GM23338 (cell line): ENCODE measurements around the gene APOL2. TPM values are rescaled to one million over a fixed set of nuclear protein-coding genes. Genes with fewer than 3 reads are reported as not detected.
"Not testable (repeated sequence)": the region's sequence is repeated elsewhere in the genome, so short reads cannot be mapped to it uniquely, and the experiment has no call there.

Experiments used
- ATAC-seq: fragments of 200-7000 bp; cut with Tn5 transposase; 3 replicates; pipeline ENCODE4 v1.9.1; 2020
- DNase-seq: peaks from one replicate; pipeline ENCODE4 v3.0.0-alpha.2; 2015; ENCODE audit warnings: low spot score
- H2AFZ ChIP-seq: fragments of 200-600 bp; sonication (generic); 2 replicates; pipeline ENCODE4 v1.8.0; 2016; ENCODE audit warnings: antibody characterized with exemption, mild to moderate bottlenecking, moderate library complexity
- H3F3A ChIP-seq: fragments of 200-600 bp; sonication (generic); replicated peaks from 2 replicates; pipeline ENCODE4 v1.8.0; 2017; ENCODE audit warnings: antibody characterized with exemption, mixed run types, low read depth
- H3K27ac ChIP-seq: fragments of 200-600 bp; sonication (generic); 2 replicates; pipeline ENCODE4 v1.6.1; 2016; ENCODE audit warnings: low read depth
- H3K27me3 ChIP-seq: fragments of 200-600 bp; sonication (generic); 2 replicates; pipeline ENCODE4 v1.8.0; 2016; ENCODE audit warnings: mild to moderate bottlenecking, mixed run types, moderate library complexity; ENCODE audit not compliant: insufficient read depth
- H3K36me3 ChIP-seq: fragments of 200-600 bp; sonication (generic); 2 replicates; pipeline ENCODE4 v1.8.0; 2016; ENCODE audit warnings: mild to moderate bottlenecking; ENCODE audit not compliant: insufficient read depth
- H3K4me1 ChIP-seq: fragments of 200-600 bp; sonication (generic); 2 replicates; pipeline ENCODE4 v1.8.0; 2016; ENCODE audit warnings: mild to moderate bottlenecking, moderate library complexity; ENCODE audit not compliant: insufficient read depth
- H3K4me2 ChIP-seq: fragments of 200-600 bp; sonication (generic); 2 replicates; pipeline ENCODE4 v1.7.1; 2017; ENCODE audit warnings: mixed run types
- H3K4me3 ChIP-seq: fragments of 200-600 bp; sonication (generic); 2 replicates; pipeline ENCODE4 v1.6.1; 2016; ENCODE audit warnings: mixed run types
- H3K79me2 ChIP-seq: fragments of 200-600 bp; sonication (generic); replicated peaks from 2 replicates; pipeline ENCODE4 v1.8.0; 2017; ENCODE audit warnings: mild to moderate bottlenecking; ENCODE audit not compliant: insufficient read depth
- H3K9me2 ChIP-seq: fragments of 200-600 bp; sonication (generic); 2 replicates; pipeline ENCODE4 v1.8.0; 2017; ENCODE audit not compliant: insufficient read depth
- H4K20me1 ChIP-seq: fragments of 200-600 bp; sonication (generic); replicated peaks from 2 replicates; pipeline ENCODE4 v1.8.0; 2017; ENCODE audit warnings: mild to moderate bottlenecking; ENCODE audit not compliant: insufficient read depth
- H3K27ac Mint-ChIP-seq: 2 replicates; pipeline ENCODE4 v1.8.0; 2020; ENCODE audit warnings: inconsistent platforms, mild to moderate bottlenecking, moderate library complexity, mixed read lengths
- H3K27me3 Mint-ChIP-seq: 3 replicates; pipeline ENCODE4 v1.8.0; 2022; ENCODE audit warnings: low read depth, mild to moderate bottlenecking, moderate library complexity, mixed read lengths, inconsistent platforms; ENCODE audit not compliant: insufficient read depth, poor library complexity
- H3K36me3 Mint-ChIP-seq: 3 replicates; pipeline ENCODE4 v1.8.0; 2021; ENCODE audit warnings: low read depth, mild to moderate bottlenecking, inconsistent platforms, moderate library complexity, mixed read lengths
- H3K4me1 Mint-ChIP-seq: 3 replicates; pipeline ENCODE4 v1.8.0; 2020; ENCODE audit warnings: mild to moderate bottlenecking, inconsistent platforms, mixed read lengths
- H3K4me3 Mint-ChIP-seq: 3 replicates; pipeline ENCODE4 v1.8.0; 2021; ENCODE audit warnings: moderate library complexity, mild to moderate bottlenecking, inconsistent platforms, mixed read lengths
- H3K9me3 Mint-ChIP-seq: 3 replicates; pipeline ENCODE4 v1.8.0; 2020; ENCODE audit warnings: moderate library complexity, mild to moderate bottlenecking, inconsistent platforms, mixed read lengths
- EZH2 ChIP-seq: fragments of 200-600 bp; sonication (generic); IDR thresholded peaks from one replicate; pipeline ENCODE4 v1.8.0; 2017; ENCODE audit warnings: antibody characterized with exemption, mild to moderate bottlenecking, low read depth; ENCODE audit not compliant: unreplicated experiment
- NANOG ChIP-seq: IDR thresholded peaks from 2 replicates; pipeline ENCODE4 v1.6.1; 2016; ENCODE audit warnings: antibody characterized with exemption, borderline replicate concordance
- POLR2AphosphoS5 ChIP-seq: IDR thresholded peaks from 2 replicates; pipeline ENCODE4 v1.6.1; 2016; ENCODE audit warnings: antibody characterized with exemption, low read depth
- ZNF331 ChIP-seq: fragments of 250-450 bp; sonication (Bioruptor Pico); IDR thresholded peaks from 2 replicates; pipeline ENCODE4 v1.5.0; 2020; ENCODE audit warnings: low read depth, mild to moderate bottlenecking, moderate library complexity
- polyA plus RNA-seq: library from polyadenylated mRNA; unstranded; fragments of >200 nt; fragmentation: Nextera tagmentation; extraction: Ambion mirVana; gene quantifications from 2 replicates; pipeline ENCODE4 v1.2.1, GENCODE V29; 2016
- total RNA-seq: library from RNA; depleted of rRNA; stranded (reverse); fragments of >200 nt; shearing (Covaris generic); gene quantifications from 2 replicates; pipeline ENCODE4 v1.2.3, GENCODE V29; 2014

Gene APOL2
- total and polyA plus RNA-seq, 2 experiments from 2014 or later, result 5.5 to 10.4 TPM

DNA sequence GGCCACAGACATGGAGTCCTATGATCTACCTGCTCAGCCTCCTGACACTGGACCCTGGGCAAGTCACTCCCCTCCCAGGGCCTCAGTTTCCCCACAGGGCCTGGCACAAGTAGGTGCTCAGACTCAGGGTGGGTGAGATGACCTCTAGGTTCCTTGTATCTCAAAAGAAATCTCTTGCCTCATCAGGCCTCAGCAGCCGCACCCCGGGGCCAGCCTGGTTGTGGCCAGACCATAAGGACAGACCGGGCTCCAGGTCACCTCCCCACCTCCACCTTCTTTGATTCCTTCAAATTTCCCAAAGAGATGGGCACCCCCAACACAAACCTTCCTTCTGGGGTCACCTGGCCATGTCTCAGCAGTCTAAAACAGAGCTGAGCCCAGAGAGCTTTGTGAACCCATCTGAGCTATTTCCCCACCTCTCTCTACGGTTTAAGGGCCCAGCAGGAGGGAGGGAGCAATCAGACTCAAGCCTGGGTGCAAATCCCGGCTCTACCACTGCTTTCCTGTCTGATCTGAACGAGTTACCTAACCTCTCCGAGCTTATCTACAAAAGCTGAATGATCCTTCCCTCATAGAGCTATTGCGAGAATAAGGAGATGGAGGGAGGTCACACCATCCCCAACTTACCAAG lies 35.2 kb downstream of the APOL2 start:
- Histone ChIP-seq H3K9me2 (no peaks in the 10 kb centered on the region), H3K4me1 (no peaks in the 10 kb centered on the region), H3K4me2 (no peak overlapping the region), H3K27ac (no peak overlapping the region), H3K36me3 (no peaks in the 10 kb centered on the region), H3K4me3 (no peak overlapping the region), H3K79me2 (no peaks in the 10 kb centered on the region), H3F3A (no peaks in the 10 kb centered on the region), H4K20me1 (no peaks in the 10 kb centered on the region), H2AFZ (no peak overlapping the region), H3K27me3 (no peaks in the 10 kb centered on the region)
- H3K27ac Mint-ChIP-seq, result no peak overlapping the region
- peaks cover 12% of the 10 kb centered on the region for H3K27me3 Mint-ChIP-seq
- H3K4me3 Mint-ChIP-seq, result no peak overlapping the region
- TF ChIP-seq ZNF331 (CRISPR knock-in tag), result no peak
- H3K4me1 Mint-ChIP-seq, result peaks cover 14% of the 10 kb centered on the region
- DNase-seq (no peak), ATAC-seq (no peak)
- no peaks in the 10 kb centered on the region for H3K36me3 Mint-ChIP-seq
- H3K9me3 Mint-ChIP-seq, result peaks cover 5% of the 10 kb centered on the region

DNA sequence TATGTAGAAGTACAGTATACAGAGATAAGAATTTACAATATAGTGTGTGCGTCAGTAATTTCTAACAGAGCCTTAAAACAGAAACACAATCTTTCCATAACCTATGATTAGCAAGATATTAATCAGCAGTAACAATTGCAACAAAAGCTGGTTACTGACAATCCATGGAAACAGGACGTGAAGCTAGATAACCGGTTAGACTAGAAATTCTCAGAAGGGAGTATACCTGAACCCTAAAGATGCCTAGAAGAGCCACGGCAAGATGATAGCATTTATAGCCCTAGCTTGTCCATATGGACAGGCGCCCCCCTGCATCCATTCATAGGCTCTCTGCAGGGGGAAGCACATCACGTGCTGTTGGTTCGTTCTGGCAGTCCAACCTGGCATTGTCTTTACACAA lies 35.9 kb downstream of the APOL2 start:
- H3K4me3 Mint-ChIP-seq, H3K79me2 ChIP-seq, ATAC-seq, H2AFZ ChIP-seq, H3K27ac Mint-ChIP-seq, H3K36me3 ChIP-seq, H3K9me2 ChIP-seq, H3K4me3 ChIP-seq, H3K27me3 ChIP-seq, H3K4me2 ChIP-seq, DNase-seq, H3K9me3 Mint-ChIP-seq, H3K27ac ChIP-seq, H3K4me1 ChIP-seq, H3F3A ChIP-seq, H4K20me1 ChIP-seq, H3K36me3 Mint-ChIP-seq: not testable (repeated sequence)
- Mint-ChIP-seq H3K4me1 (peaks cover 14% of the 10 kb centered on the region), H3K27me3 (peaks cover 12% of the 10 kb centered on the region)

DNA sequence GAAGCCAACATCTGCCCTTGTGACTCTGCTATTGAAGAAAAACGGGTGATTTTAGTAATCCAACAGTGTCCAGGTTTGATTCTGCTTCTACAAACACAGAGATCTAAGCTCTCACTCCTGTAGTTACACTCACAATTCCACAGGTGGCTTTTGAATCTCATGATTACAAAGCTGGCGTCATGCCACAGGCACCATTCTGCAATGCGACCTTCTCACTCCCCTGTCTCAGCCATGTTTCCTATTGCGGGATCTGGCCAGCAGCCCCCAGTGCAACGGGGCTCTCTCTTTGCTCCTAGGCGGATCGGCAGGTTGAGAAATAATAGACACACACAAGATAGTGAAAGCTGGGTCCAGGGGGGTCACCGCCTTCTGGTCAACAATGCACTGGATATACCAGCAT lies 36.4 kb downstream of the APOL2 start:
- not testable (repeated sequence) for H2AFZ ChIP-seq, H3K4me3 Mint-ChIP-seq, H3K27ac Mint-ChIP-seq, ATAC-seq, H3K27ac ChIP-seq, H3K4me1 ChIP-seq, H3K36me3 Mint-ChIP-seq, H3K4me2 ChIP-seq, H3K9me2 ChIP-seq, H3K4me3 ChIP-seq, H3K79me2 ChIP-seq, H3K36me3 ChIP-seq, H3K27me3 ChIP-seq, H3F3A ChIP-seq, H3K9me3 Mint-ChIP-seq, H4K20me1 ChIP-seq
- peaks cover 19% of the 10 kb centered on the region for H3K4me1 Mint-ChIP-seq
- DNase-seq, result peak; percentile 13
- H3K27me3 Mint-ChIP-seq, result peaks cover 12% of the 10 kb centered on the region

DNA sequence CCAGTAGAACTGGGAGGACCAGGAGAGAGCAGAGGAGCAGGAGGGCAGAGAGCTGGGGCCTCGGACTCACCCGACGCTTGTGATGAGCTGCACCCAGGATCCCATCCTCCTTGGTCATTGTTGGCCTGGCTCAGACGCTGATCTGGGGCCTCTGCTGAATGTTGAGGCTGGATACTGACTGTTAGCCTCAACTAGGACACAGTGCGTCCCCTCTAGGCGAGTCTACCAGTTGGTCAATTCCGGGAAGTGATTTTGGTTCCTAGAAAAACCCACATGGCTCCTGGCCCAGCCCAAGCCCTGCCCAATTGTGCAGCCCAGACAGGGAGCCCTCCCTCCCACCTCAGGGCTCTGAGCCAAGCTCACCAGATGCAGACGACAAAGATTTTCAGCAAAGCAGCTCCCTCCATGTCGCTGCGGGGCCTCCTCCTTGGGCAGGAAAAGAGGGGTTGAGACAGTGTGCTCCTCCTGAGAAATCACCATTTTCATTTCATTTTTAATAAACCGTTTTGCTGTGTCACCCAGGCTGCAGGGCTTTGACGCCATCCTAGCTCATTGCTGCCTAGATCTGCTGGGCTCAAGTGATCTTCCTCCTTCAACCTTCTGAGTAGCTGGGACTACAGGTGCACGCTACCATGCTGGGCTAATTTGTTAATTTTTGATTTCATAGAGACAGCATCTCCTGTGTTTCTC lies 37.6 kb downstream of the APOL2 start, which contains the start of gene APOL4:
TSS of gene APOL4 (minus strand) at position 180 of the 690 bp plus-strand sequence. CDS start at position 105, 75 bp downstream.
- Histone ChIP-seq H3K4me2 (no peak within 1 kb of the TSS), H4K20me1 (no peaks in the 10 kb centered on the region), H3K27me3 (no peaks in the 10 kb centered on the region), H3F3A (no peaks in the 10 kb centered on the region), H3K4me3 (no peak within 1 kb of the TSS), H3K27ac (no peak within 1 kb of the TSS), H3K9me2 (no peaks in the 10 kb centered on the region), H2AFZ (no peak within 1 kb of the TSS), H3K79me2 (no peaks in the 10 kb centered on the region), H3K36me3 (no peaks in the 10 kb centered on the region), H3K4me1 (peaks cover 8% of the 10 kb centered on the region)
- Mint-ChIP-seq H3K27me3 (peaks cover 15% of the 10 kb centered on the region), H3K4me1 (peaks cover 30% of the 10 kb centered on the region), H3K27ac (no peak within 1 kb of the TSS), H3K4me3 (no peak within 1 kb of the TSS; the same call in 2 of the 3 replicates), H3K9me3 (no peaks in the 10 kb centered on the region), H3K36me3 (no peaks in the 10 kb centered on the region; the same call in 2 of the 3 replicates)
- DNase-seq (no peak), ATAC-seq (no peak)
- TF ChIP-seq NANOG (no peak), POLR2AphosphoS5 (no peak), EZH2 (no peak)

DNA sequence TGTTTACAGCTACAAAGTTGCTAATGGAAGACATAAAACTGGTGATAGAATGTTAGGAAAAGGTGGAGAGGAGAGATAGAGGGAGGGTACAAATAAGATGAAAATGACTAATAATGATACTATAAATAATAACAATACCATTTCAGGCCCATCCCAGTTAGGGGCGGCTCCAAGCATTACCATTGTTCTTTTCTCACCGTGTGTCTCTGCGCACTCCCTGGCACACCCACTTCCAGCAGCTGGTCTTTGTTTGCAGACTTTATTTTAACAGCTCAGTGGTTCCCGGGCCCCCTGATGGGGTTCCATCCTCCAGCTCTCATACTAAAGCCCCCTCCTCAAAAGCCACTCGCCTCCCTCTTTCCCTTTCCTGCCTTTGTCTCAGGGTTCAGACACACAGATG lies 38.3 kb downstream of the APOL2 start:
- not testable (repeated sequence) for ATAC-seq, H3K27ac ChIP-seq, H4K20me1 ChIP-seq, H3K36me3 Mint-ChIP-seq, H3K79me2 ChIP-seq, H3K36me3 ChIP-seq, H3K4me3 ChIP-seq, H3K27ac Mint-ChIP-seq, H2AFZ ChIP-seq, H3K9me2 ChIP-seq, H3K9me3 Mint-ChIP-seq, H3K4me2 ChIP-seq, H3F3A ChIP-seq, H3K4me3 Mint-ChIP-seq, DNase-seq, H3K27me3 ChIP-seq
- H3K27me3 Mint-ChIP-seq, result peaks cover 15% of the 10 kb centered on the region
- H3K4me1 Mint-ChIP-seq, result peaks cover 38% of the 10 kb centered on the region
- peaks cover 14% of the 10 kb centered on the region for H3K4me1 ChIP-seq
